ENCODE data around the gene RGL4.

RGL4 gene

DNA sequence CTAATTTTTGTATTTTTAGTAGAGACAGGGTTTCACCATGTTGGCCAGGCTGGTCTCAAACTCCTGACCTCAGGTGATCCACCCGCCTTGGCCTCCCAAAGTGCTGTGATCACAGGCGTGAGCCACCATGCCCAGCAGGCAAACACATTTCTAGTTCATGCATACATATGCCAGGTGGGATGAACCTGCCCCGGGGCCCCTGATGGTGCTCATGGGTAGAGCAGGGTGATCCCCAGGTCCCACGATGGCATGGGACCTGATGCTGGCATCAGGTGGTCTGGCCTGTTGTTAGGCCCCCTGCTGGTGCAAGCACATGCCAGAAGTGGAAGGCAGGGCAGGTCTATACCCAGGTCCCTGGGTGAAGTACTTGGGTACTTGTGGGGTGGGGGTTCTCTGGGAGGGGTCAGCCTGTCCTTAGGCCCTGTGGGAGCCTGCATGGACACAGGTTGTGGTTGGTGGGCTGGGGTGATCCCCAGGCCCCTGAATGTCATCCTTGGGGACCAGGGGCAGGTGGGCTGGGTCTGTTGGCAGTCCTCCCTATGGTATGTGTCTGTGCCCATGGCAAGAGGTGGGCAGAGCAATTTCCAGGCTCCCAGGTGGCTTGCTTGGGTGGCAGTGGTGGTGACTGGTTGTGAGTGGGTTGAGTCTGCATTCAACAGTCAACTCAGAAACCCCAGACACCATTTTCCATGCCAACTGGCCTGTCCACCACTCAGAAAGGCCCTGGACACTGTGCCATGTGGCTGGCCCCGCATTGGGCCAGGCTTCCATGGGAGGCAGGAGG, 9.6 kb upstream of the RGL4 start:
- DNase-seq, result no peak

GRCh38 chr22:23682077-23682476, 8.7 kb upstream of the RGL4 start:
- DNase-seq, result no peak

DNA sequence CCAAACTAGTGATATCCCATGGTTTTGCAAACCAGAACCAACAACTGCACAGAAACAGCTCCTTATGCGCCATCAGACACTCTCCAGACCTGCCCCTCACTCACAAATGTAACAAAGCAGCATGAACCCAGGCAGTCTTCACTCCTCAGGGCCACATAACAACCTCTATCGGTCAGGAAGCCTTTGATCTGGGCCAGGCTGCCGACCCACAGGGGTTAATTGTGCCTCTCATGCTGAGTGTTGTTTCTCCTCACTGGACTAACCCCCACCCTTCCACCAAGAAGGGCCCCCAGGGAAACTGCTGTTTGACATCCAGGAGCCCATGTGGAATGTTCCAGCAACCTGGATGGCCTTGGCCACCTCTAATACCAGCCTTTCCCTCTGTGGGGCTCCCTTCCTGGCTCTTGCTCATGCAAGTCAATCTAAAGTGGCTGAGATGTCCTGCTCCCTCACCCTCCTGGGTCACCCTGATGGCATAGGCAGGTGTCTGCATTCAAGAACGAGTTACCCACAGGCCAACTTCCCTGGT, 7.9 kb upstream of the RGL4 start:
- no peak for DNase-seq

- no peak for DNase-seq
Observed at GRCh38 chr22:23683545-23683944, 7.3 kb upstream of the RGL4 start.

GRCh38 chr22:23684026-23684425, 6.8 kb upstream of the RGL4 start:
- DNase-seq, result no peak

DNA sequence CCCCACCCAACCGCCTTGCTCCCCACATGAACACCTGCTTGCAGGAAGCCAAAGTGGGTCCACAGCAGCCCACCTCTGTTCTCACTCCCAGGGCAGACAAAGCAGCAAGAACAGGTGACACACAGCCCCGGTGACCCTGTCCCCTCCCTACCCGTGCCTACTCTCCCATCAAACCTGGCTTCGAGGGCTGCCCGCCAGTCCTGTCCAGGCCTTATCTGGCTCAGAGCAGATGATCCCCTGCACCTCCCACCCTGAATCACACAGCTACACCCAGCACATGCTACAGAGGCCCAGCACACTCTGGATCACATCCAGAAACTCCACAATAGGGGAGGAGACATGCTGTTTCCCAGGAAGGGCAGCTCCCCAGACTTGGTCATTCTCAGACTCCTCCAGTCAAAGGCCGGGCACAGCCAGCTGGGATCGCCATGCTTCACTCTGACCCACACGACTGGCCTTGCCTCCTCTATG, 6.2 kb upstream of the RGL4 start:
- no peak for DNase-seq

DNA sequence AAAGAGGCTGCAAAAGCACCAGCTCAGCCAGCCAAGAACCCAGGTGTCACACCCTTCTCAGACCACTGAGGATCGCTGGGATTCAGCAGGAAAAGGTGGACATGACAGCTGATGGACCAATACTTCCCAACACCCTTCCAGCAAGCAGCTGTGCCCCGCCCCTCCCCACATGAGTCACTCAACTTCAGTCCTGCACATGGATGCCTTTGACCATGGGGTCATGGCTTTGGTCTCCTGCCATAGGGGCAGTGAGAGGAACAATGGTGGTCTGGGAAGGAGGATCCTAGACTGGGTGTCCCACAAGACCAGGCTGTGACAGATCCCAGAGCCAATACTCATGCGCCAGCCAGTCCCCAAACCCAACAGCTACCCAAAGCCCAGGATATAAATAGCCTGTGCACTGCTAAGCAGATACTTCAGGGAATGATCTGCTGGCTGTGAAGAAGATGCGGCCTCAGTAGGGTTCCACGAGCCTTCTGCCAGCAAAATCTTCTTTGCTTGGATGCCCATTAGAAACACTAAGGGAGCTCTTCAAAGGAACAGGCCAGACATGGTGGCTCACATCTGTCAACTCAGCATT, 5.5 kb upstream of the RGL4 start:
- DNase-seq, result no peak

DNA sequence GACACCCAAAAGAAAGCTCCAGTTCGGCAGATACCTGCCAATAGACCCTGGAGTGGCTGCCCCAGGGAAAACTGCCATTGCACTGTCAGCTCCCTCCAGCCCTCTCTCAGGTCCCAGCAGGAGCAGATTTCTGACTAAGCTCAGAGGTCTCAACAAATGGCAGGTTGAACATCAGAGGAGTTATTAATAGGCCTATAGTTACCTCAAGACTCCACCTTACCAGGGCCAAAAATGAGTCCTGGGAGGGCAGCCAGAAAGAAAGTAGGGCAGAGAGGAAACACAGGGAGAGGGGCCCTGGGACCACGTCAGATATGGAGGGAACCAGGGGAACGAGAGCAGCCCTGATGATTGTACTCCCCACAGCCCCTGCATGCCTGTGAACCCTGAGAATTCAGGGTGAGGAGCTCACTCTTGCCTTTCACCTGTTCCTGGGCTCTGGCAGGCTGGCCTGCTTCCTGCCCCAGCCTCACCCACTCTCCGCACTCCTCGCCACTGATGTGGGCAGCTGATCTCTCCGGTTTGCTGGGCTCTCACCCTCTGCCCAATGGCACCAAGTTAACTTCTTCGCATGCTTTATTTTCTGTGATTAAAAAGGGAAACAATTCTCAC, 4.3 kb upstream of the RGL4 start:
- no peak for DNase-seq

DNA sequence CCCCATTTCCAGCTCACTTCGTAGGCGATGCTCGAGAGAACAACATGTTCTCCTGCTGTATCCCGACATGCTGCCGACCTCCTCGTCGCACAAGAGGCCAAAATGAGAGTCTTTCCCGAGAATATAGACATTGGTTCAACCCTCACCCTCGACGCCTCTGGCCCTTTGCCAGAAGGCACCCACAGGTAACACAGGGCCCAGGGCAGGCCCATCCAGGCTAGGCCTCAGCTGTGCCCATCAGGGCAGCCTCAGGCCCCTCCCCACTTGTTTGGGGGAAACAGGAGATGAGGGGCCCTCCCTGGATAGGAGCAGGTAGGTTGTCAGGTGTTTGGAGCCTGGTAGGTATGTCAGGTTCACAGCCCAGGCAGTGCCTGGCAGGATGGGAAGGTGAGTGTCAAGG, 2.7 kb upstream of the RGL4 start:
- no peak for DNase-seq

DNA sequence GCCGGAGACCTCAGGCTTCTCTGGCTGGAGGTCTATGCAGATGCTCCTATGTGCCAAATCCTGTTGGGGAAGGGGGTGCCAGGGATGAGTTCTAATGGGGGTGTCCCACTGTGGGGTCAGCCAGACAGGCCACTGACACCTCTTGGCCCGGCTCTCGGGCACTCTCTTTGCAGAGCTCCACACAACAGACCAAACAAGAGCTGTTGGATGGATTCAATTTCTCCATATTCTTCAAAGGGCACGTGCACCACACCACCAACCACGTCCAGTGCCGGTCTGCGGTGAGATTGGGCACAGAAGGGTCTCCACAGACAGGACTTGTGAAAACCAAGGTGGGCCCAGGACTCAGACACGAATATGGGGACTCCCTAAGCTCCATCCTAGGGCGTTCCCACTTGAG, 2.2 kb upstream of the RGL4 start:
- no peak for DNase-seq

GRCh38 chr22:23689414-23689813, 1.4 kb upstream of the RGL4 start:
- DNase-seq, result no peak

DNA sequence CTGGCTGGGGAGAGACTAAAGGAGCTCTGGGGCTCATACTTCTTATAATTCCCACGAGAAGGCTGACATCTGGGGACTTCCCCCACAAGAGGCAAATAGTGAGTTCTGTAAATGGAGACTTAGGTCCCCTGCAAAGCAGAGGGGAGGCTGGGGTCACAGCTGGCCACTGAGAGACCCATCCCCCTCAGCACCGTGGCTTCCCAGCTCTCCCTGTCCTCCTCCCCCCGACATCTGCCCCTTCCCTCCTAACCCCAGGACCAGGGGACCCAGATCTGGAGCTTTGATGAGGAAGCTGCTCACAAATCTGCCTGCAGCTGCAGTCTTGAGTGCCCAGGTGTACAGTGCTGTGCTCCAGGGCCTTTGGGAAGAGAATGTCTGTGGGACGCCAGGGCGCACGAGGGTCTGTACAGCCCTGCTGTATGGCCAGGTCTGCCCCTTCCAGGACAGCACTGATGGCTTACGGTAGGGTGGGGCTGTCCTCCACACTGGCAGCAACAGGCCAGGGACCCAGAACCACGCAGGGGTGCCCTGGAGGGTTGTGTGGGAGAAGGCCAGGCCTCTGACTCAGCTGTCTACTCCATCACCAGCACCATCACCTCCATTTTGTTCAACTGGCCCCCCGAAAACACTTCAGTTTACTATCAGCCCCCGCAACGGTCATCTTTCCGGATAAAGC, 1.1 kb downstream of the RGL4 start:
- no peak for DNase-seq

DNA sequence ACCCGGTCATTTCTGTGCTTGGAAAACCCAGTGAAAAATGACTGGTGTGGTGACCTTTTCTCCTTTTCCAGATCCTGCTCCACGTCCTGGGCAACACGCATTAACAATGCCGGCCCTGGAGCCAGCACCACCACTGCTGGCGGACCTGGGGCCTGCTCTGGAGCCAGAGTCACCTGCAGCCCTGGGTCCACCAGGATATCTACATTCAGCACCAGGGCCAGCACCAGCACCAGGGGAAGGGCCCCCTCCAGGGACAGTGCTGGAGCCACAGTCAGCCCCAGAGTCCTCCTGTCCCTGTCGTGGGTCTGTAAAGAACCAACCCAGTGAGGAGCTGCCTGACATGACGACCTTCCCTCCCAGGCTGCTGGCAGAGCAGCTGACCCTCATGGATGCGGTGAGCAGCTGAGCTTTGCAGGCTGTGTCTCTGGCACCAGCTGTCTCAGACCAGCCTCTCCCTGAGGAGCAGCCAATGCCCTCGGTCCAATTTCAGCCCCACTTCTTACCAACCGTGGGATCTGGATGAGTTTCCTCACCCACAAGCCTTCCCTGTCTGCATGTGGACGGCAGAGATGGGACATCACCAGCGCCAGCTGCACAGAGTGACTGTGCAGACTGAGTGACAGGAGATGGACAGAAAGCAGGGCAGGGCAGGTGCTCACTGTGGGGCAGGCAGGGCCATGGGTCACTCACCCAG, 1.9 kb downstream of the RGL4 start:
- no peak for DNase-seq

DNA sequence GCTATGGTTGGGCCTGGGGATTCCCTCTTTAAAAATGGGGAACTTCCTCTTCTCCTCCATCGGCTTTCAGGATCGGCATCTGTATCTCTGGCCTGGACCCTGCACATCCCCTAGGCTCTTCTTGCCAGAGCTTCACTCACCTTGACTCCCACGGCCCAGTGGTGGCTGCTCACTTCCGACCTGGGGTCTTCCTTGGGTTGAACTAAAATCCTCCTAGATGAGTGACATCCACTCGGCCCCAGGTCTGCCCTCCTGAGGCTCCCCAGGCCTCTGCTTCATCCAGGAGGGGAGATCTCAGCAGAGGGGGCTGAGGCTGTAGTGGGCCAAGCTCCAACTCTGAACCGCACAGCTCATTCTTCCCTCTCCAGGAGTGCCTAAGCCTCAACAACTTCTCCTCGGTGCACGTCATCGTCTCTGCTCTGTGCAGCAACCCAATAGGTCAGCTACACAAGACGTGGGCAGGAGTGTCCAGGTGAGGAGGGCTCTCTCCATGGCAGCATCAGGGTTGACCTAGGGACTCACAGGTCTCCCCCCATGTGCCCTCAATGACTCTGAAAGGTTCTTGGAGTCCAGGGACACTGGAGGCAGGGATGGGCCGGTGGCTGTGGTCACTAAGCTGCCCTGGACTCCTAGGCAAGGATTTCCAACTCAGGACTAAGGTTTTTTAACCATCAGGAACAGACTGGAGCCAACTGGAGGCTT, 3.3 kb downstream of the RGL4 start:
- no peak for DNase-seq

GRCh38 chr22:23695141-23695540, 4.3 kb downstream of the RGL4 start:
- DNase-seq, result no peak

DNA sequence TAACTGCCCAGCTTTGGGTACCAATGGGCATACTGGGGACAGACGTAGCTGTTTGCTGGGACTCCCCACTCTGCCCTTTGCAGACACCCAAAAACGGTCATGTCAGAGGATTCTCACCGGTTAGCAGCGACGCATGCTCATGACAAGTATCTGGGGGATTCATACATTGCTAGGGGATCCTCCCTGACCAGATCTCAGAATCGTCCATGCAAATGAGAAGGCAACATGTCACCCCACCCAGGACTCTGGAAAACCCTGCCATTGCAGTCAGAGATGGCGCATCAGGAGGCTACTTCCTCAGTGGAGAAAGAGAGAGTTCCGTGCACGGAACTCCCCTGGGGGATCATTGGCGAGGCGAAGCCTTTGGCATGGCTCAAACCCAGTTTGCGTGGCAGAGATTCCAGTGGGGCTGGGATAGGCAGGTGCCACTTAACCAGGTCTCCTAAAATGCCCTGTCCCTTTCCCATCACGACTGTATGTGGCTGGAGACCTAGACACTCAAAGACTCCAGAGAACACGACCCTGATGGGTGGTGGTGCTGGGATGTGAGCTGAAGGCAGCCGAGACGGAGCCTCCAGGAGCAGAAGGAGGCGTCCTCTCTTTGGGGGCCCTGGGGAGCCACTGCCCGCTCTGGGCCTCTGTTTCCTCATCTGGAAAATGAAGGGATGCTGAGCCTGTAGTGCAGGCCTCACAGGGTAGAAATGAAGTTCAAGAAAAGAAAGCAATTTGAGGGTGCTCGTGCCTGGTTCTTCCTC, 4.9 kb downstream of the RGL4 start:
- DNase-seq, result no peak

DNA sequence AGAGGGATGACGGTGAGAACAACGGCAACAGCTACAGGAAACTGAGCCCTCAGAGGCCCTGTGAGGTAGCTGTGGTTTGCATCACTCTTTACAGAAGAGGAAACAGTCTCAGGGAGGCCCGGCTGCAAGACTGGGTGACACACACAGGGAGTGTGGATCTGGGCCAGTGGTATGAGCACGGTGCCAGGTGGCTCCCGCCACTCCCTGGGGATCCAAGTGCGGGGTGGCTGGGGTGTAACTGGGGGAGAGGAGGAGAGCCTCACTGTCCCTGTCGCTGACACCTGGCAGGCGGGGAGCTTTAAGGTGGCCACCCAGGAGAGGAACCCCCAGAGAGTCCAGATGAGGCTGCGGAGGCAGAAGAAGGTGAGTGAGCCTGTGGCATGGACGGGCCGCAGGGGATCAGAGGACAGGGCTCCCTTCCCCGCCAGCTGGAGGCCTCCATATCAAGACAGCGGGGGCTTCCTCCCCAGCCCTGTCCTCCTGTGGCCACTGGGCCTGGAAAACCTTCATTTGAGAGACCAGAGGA, 5.6 kb downstream of the RGL4 start:
- DNase-seq, result no peak

DNA sequence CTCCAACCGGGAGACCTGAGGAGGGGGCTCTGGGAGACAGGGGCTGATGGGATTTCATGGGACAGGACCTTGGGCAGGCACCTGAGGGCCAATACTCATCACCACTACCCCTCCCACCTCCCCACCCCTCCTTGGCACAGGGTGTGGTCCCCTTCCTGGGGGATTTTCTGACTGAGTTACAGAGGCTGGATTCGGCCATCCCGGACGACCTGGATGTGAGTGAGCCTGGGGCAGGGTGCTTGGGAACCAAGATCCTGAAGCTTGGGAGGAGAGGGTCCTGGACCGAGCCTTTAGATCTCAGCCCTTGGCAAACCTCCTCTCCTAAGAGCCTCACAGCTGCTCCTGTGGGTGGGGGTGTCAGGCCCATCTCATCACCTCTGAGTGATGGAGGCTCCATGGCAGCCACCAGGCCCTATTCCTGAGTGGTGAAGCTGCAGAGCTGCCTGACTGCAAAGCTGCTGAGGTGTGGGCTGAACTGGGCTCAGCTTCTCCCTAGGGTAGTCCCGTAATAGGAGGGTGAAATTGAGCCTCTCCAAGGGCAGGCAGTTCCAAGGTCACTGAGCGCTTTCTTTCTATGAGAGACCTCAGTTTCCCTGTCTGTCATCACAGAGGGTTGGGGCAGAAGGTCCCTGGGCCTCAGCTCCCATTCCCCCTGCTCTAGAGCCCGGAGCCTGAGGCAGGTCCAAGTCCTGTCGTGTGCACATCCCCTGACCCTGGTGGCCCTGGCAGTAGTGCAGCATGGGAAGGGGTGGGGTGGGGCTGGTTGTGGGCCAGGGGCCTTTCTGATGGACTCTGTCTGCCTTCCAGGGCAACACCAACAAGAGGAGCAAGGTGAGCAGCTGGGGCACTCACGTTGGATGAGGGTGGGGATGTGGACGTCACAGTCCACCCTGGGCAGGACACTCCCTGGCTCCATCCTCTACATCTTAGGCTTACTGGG, 6.5 kb downstream of the RGL4 start:
- DNase-seq, result no peak

- no peak for DNase-seq
Observed at GRCh38 chr22:23698094-23698493, 7.3 kb downstream of the RGL4 start.

GRCh38 chr22:23698673-23699235, 7.9 kb downstream of the RGL4 start:
- no peak for DNase-seq
